ENCODE data around the gene C1QL1.

C1QL1 gene

GRCh38 chr17:44935116-44935515 is 33.0 kb downstream of the C1QL1 start:
- Histone ChIP-seq H3K4me3 (ENCODE audit: low read length) (no peak overlapping the region), H3K4me1 (ENCODE audit: control insufficient read depth, insufficient read depth, low read length) (no peaks in the 10 kb centered on the region), H3K27me3 (replicated peaks; ENCODE audit: control insufficient read depth, insufficient read depth, low read length) (no peaks in the 10 kb centered on the region), H3K9ac (ENCODE audit: low read length) (no peak overlapping the region), H3K9me3 (ENCODE audit: control insufficient read depth, low read length) (peaks cover 6% of the 10 kb centered on the region), H3K36me3 (ENCODE audit: control insufficient read depth, insufficient read depth, low read length, severe bottlenecking) (no peaks in the 10 kb centered on the region)
- no peak for DNase-seq (ENCODE audit: low read depth)

GRCh38 chr17:44934745-44935105 is 33.4 kb downstream of the C1QL1 start:
- Histone ChIP-seq H3K4me1 (ENCODE audit: control insufficient read depth, insufficient read depth, low read length) (no peaks in the 10 kb centered on the region), H3K4me3 (ENCODE audit: low read length) (no peak overlapping the region), H3K9me3 (ENCODE audit: control insufficient read depth, low read length) (peaks cover 6% of the 10 kb centered on the region), H3K27me3 (replicated peaks; ENCODE audit: control insufficient read depth, insufficient read depth, low read length) (no peaks in the 10 kb centered on the region), H3K36me3 (ENCODE audit: control insufficient read depth, insufficient read depth, low read length, severe bottlenecking) (no peaks in the 10 kb centered on the region), H3K9ac (ENCODE audit: low read length) (no peak overlapping the region)
- no peak for DNase-seq (ENCODE audit: low read depth)

- no peak for DNase-seq (ENCODE audit: low read depth)
- no peak overlapping the region for H3K4me3 ChIP-seq (ENCODE audit: low read length)
- peaks cover 6% of the 10 kb centered on the region for H3K9me3 ChIP-seq (ENCODE audit: control insufficient read depth, low read length)
- H3K9ac ChIP-seq (ENCODE audit: low read length): no peak overlapping the region
- no peaks in the 10 kb centered on the region for H3K27me3 ChIP-seq (replicated peaks; ENCODE audit: control insufficient read depth, insufficient read depth, low read length)
- no peaks in the 10 kb centered on the region for H3K4me1 ChIP-seq (ENCODE audit: control insufficient read depth, insufficient read depth, low read length)
- H3K36me3 ChIP-seq (ENCODE audit: control insufficient read depth, insufficient read depth, low read length, severe bottlenecking): no peaks in the 10 kb centered on the region
These were observed 34.0 kb downstream of the C1QL1 start for GRCh38 chr17:44933824-44934744.

- no peaks in the 10 kb centered on the region for H3K36me3 ChIP-seq (ENCODE audit: control insufficient read depth, insufficient read depth, low read length, severe bottlenecking)
- H3K4me1 ChIP-seq (ENCODE audit: control insufficient read depth, insufficient read depth, low read length): no peaks in the 10 kb centered on the region
- no peaks in the 10 kb centered on the region for H3K9me3 ChIP-seq (ENCODE audit: control insufficient read depth, low read length)
- no peak for DNase-seq (ENCODE audit: low read depth)
- H3K27me3 ChIP-seq (replicated peaks; ENCODE audit: control insufficient read depth, insufficient read depth, low read length): no peaks in the 10 kb centered on the region
- H3K9ac ChIP-seq (ENCODE audit: low read length): no peak overlapping the region
- H3K4me3 ChIP-seq (ENCODE audit: low read length): no peak overlapping the region
These were observed 35.4 kb downstream of the C1QL1 start for GRCh38 chr17:44932787-44933097.

GRCh38 chr17:44932096-44932786 is 35.9 kb downstream of the C1QL1 start:
- Histone ChIP-seq H3K4me1 (ENCODE audit: control insufficient read depth, insufficient read depth, low read length) (no peaks in the 10 kb centered on the region), H3K9ac (ENCODE audit: low read length) (no peak overlapping the region), H3K27me3 (replicated peaks; ENCODE audit: control insufficient read depth, insufficient read depth, low read length) (no peaks in the 10 kb centered on the region), H3K9me3 (ENCODE audit: control insufficient read depth, low read length) (no peaks in the 10 kb centered on the region), H3K4me3 (ENCODE audit: low read length) (no peak overlapping the region), H3K36me3 (ENCODE audit: control insufficient read depth, insufficient read depth, low read length, severe bottlenecking) (no peaks in the 10 kb centered on the region)
- no peak for DNase-seq (ENCODE audit: low read depth)

- Histone ChIP-seq H3K9ac (ENCODE audit: low read length) (no peak overlapping the region), H3K4me3 (ENCODE audit: low read length) (no peak overlapping the region), H3K36me3 (ENCODE audit: control insufficient read depth, insufficient read depth, low read length, severe bottlenecking) (no peaks in the 10 kb centered on the region), H3K4me1 (ENCODE audit: control insufficient read depth, insufficient read depth, low read length) (no peaks in the 10 kb centered on the region), H3K9me3 (ENCODE audit: control insufficient read depth, low read length) (no peaks in the 10 kb centered on the region), H3K27me3 (replicated peaks; ENCODE audit: control insufficient read depth, insufficient read depth, low read length) (no peaks in the 10 kb centered on the region)
- no peak for DNase-seq (ENCODE audit: low read depth)
These were observed 36.7 kb downstream of the C1QL1 start for GRCh38 chr17:44931376-44931775.

- no peak overlapping the region for H3K9ac ChIP-seq (ENCODE audit: low read length)
- H3K36me3 ChIP-seq (ENCODE audit: control insufficient read depth, insufficient read depth, low read length, severe bottlenecking): no peaks in the 10 kb centered on the region
- no peak overlapping the region for H3K4me3 ChIP-seq (ENCODE audit: low read length)
- no peak for DNase-seq (ENCODE audit: low read depth)
- H3K27me3 ChIP-seq (replicated peaks; ENCODE audit: control insufficient read depth, insufficient read depth, low read length): no peaks in the 10 kb centered on the region
- no peaks in the 10 kb centered on the region for H3K9me3 ChIP-seq (ENCODE audit: control insufficient read depth, low read length)
- no peaks in the 10 kb centered on the region for H3K4me1 ChIP-seq (ENCODE audit: control insufficient read depth, insufficient read depth, low read length)
These were observed 37.4 kb downstream of the C1QL1 start for GRCh38 chr17:44930667-44931066.

- Histone ChIP-seq H3K4me1 (ENCODE audit: control insufficient read depth, insufficient read depth, low read length) (no peaks in the 10 kb centered on the region), H3K36me3 (ENCODE audit: control insufficient read depth, insufficient read depth, low read length, severe bottlenecking) (no peaks in the 10 kb centered on the region)
These were observed 39.0 kb downstream of the C1QL1 start for GRCh38 chr17:44928950-44929720.

GRCh38 chr17:44928136-44928535 is 40.0 kb downstream of the C1QL1 start:
- H3K4me3 ChIP-seq (ENCODE audit: low read length): no peak overlapping the region
- DNase-seq (ENCODE audit: low read depth): no peak
- no peaks in the 10 kb centered on the region for H3K27me3 ChIP-seq (replicated peaks; ENCODE audit: control insufficient read depth, insufficient read depth, low read length)
- H3K4me1 ChIP-seq (ENCODE audit: control insufficient read depth, insufficient read depth, low read length): no peaks in the 10 kb centered on the region
- no peak overlapping the region for H3K9ac ChIP-seq (ENCODE audit: low read length)
- no peaks in the 10 kb centered on the region for H3K9me3 ChIP-seq (ENCODE audit: control insufficient read depth, low read length)
- H3K36me3 ChIP-seq (ENCODE audit: control insufficient read depth, insufficient read depth, low read length, severe bottlenecking): no peaks in the 10 kb centered on the region

More at GRCh38 chr17:44928950-44929720, 39.0 kb downstream of the C1QL1 start:
- Histone ChIP-seq H3K9me3 (ENCODE audit: control insufficient read depth, low read length) (no peaks in the 10 kb centered on the region), H3K27me3 (replicated peaks; ENCODE audit: control insufficient read depth, insufficient read depth, low read length) (no peaks in the 10 kb centered on the region), H3K9ac (ENCODE audit: low read length) (no peak overlapping the region), H3K4me3 (ENCODE audit: low read length) (no peak overlapping the region)
- no peak for DNase-seq (ENCODE audit: low read depth)

GRCh38 chr17:44927696-44928095 is 40.4 kb downstream of the C1QL1 start:
- H3K4me3 ChIP-seq (ENCODE audit: low read length): no peak overlapping the region
- no peaks in the 10 kb centered on the region for H3K9me3 ChIP-seq (ENCODE audit: control insufficient read depth, low read length)
- no peak overlapping the region for H3K9ac ChIP-seq (ENCODE audit: low read length)
- H3K27me3 ChIP-seq (replicated peaks; ENCODE audit: control insufficient read depth, insufficient read depth, low read length): peaks cover 1% of the 10 kb centered on the region
- no peaks in the 10 kb centered on the region for H3K4me1 ChIP-seq (ENCODE audit: control insufficient read depth, insufficient read depth, low read length)
- no peaks in the 10 kb centered on the region for H3K36me3 ChIP-seq (ENCODE audit: control insufficient read depth, insufficient read depth, low read length, severe bottlenecking)
- no peak for DNase-seq (ENCODE audit: low read depth)

GRCh38 chr17:44926821-44927525 is 41.1 kb downstream of the C1QL1 start:
- Histone ChIP-seq H3K9me3 (ENCODE audit: control insufficient read depth, low read length) (no peaks in the 10 kb centered on the region), H3K9ac (ENCODE audit: low read length) (no peak overlapping the region), H3K27me3 (replicated peaks; ENCODE audit: control insufficient read depth, insufficient read depth, low read length) (peaks cover 8% of the 10 kb centered on the region), H3K4me1 (ENCODE audit: control insufficient read depth, insufficient read depth, low read length) (no peaks in the 10 kb centered on the region), H3K36me3 (ENCODE audit: control insufficient read depth, insufficient read depth, low read length, severe bottlenecking) (no peaks in the 10 kb centered on the region), H3K4me3 (ENCODE audit: low read length) (no peak overlapping the region)
- DNase-seq (ENCODE audit: low read depth): no peak
